HG03378 (cell line): ENCODE measurements around the gene RHOA.
"Not testable (repeated sequence)": the region's sequence is repeated elsewhere in the genome, so short reads cannot be mapped to it uniquely, and the experiment has no call there.

Source experiments
- ATAC-seq: cut with Tn5 transposase; IDR thresholded peaks from one replicate; pipeline ENCODE4 v1.9.1; 2021; ENCODE audit warnings: mild to moderate bottlenecking, moderate library complexity; ENCODE audit not compliant: unreplicated experiment

Gene RHOA

DNA sequence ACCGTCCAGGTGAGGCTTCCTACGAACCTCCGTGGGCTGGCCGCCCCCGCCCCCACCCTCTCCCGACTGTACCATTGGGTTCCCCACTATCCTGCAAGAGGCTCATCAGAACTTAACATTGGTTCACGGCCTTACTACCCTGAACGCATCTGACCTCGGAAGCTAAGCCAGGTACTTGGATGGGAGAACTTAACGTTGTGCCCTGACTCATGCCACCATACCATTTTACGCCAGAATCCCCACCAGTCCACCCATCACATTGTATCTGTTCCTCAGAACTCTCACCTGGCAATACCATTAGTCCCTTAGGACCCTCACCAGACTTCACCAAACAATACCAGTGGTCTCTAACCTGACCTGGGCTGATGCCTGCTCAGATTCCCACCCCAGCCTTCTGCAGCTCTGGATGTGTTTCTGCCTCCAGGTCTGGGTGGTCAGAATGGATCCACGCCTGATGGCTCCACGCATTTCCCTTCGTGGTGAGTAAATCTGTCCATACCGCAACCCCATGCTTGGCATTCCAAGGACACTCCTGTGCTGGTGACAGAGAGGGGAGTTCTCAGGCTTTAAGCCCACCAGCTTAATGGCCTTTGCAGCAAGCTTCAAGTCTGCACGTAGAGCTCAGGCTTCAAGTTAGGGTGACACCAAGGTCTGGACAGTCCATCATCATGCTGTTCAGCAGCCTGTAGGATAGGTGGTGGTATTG is 1.0 kb upstream of the RHOA start:
- no peak for ATAC-seq

- peak; percentile 9 for ATAC-seq
Observed at GRCh38 chr3:49411535-49411967, 225 bp downstream of the RHOA start.

DNA sequence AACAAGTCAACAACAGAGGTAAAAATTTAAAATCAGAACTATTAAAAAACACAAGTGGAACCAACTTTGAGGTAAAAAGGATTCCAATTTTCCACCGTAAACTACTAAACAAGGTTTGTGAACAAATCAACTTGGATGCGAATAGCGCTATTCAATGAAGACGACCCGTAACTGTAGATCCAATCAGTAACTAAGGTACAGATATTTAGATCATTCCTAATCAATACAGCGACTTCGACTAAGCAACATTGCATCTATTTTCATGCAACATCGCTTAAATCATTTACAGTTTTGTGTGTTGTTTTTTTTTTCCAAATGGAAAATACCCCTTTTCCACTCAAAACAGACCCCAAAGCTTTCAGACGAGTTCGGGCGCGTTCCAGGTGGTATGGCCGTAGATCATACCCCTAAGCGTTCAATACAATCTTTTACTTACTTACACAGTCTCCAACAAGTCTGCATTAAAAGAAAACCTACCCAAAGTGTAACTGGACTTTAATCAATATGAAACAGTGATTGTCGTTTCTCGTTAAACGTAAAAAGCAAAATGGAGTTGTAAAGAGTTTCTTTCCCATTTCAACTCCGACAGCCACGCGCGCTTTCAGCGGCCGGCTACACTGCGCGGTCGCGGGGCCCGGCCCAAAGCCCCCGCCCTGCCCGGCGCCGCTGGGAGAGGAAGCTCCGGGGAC is 786 bp downstream of the RHOA start:
- no peak for ATAC-seq

DNA sequence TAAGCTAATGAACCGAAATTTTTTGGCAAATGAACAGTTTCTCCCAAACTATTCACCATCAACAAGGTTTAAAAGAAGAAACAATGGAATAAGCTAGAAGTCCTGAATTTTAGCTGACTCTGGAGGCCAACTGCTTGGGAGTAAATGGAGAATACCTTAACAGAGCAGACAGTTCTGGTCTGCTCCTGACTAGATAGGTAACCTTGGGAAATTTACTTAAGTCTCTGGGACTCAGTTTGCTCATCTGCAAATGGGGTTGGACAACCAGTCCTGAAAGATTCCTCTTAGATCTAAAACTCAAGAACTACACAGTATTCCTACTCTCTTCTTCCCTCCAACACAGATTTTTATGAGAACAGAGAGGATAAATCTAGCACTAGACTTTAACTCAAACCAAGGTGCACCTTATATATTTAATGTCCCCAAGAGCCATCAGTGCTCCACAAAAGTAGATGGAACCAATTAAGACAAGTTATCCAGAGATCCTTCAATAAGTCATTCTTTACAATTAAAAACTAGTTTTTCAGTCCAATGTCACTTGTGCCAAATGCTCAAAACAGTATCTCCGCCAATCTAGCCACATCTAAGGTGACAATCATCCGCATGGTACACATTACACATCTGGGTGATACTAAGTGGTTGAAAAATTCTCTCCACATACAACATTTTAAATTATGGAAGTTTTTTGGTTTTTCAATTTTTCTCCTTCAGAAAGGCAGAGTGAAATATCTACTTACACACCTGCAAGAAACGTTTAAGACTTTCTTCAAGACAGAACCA is 1.5 kb downstream of the RHOA start:
- ATAC-seq: no peak

DNA sequence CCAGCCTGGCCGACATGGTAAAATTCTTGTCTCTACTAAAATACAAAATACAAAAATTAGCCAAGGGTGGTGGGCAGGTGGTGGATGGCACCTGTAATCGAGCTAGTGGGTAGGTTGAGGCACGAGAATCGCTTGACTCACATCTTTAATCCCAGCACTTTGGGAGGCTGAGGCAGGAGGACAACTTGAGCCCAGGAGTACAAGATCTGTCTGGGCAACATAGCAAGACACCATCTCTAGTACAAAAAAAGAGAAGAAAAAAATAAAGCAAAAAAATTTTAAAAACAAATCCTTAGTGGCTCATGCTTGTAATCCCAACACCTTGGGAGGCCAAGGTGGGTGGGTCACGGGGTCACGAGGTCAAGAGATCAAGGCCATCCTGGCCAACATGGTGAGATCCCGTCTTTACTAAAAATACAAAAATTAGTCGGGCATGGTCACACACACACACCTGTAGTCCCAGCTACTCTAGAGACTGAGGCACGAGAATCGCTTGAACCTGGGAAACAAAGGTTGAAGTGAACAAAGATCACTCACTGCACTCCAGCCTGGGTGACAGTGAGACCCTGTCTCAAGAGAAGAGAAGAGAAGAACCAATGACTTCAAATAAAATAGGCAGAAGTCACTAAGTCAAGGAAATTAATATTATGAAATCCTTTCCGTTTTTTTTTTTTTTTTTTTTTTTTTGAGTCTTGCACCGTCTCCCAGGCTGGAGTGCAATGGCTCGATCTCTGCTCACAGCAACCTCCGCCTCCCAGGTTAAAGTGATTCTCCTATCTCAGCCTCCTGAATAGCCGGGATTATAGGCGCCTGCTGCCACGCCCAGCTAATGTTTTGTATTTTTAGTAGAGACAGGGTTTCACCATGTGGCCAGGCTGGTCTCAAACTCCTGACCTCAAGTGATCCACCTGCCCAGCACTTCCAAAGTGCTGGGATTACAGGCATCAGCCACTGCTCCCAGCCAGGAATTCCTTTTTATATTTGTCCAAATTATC is 4.9 kb downstream of the RHOA start:
- ATAC-seq: no peak

DNA sequence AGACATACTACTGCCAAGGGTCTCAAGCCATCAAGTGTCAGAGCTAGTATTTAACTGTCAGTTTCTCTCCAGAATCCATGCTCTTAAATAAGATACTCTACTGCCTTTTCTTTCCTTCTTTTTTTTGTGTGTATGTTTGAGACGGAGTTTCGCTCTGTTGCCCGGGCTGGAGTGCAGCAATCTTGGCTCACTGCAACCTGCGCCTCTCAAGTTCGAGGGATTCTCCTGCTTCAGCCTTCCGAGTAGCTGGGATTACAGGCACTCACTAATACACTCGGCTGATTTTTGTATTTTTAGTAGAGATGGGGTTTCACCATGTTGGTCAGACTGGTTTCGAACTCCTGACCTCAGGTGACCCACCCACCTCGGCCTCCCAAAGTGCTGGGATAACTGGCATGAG is 6.2 kb downstream of the RHOA start:
- not testable (repeated sequence) for ATAC-seq

DNA sequence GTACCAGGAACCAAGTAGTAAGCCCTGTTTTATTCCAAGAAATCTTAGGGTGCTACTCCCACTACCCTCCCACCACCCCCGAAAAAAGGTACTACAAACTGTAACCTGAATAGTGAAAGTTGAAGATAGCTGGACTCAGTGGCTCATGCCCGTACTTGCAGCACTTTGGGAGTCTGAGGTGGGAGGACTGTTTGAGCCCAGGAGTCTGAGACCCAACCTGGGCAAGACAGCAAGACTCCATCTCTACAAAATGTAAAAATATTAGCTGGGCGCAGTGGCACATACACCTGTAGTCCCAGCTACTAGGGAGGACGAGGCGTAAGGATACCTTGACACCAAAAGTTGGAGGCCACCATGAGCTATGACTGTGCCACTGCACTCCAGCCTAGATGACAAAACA is 7.9 kb downstream of the RHOA start:
- ATAC-seq: no peak

DNA sequence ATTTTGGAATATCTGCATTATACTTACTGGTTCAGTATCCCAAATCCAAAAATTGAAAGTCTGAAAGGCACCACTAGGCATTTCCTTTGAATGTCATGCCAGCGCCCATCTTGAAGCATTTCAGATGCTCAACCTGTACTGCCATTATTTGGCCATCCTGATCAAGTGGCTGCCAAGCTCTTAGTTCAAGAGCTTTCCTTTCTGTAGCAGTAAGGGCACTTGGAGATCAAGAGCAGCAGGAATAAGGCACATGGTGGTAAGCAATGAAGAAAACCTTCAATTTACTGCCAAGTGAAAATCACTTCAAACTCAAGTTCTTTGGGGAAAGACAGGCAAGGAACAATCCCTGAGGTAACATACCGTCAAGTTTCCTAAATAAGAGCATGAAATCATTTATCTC is 10.0 kb downstream of the RHOA start:
- ATAC-seq: no peak

GRCh38 chr3:49399461-49399860 is 12.3 kb downstream of the RHOA start:
- no peak for ATAC-seq

DNA sequence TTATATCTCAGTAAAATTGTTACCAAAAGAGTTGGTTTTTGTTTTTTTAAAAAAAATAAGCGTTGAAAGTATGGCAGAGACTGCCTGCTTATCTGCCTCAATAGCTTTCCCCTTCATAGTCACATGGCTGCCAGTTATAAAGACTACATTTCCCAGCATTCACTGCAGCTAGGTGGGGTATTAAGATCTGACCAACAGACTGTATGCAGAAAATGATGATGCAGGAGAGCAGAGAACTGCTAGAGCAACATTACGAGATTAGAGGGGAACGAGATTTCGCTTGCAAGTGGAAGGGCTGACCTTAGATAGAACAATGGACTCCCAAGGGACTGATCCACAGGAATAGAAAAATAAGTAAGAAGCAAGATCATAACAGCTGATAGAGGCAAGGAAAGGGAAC is 14.3 kb downstream of the RHOA start:
- ATAC-seq: no peak

- ATAC-seq: not testable (repeated sequence)
Observed at GRCh38 chr3:49391310-49391709, 20.5 kb downstream of the RHOA start.

- no peak for ATAC-seq
Observed at GRCh38 chr3:49389297-49389696, 22.5 kb downstream of the RHOA start.

- no peak for ATAC-seq
Observed at GRCh38 chr3:49388289-49388820, 23.4 kb downstream of the RHOA start.

GRCh38 chr3:49387721-49388120 is 24.1 kb downstream of the RHOA start:
- no peak for ATAC-seq

DNA sequence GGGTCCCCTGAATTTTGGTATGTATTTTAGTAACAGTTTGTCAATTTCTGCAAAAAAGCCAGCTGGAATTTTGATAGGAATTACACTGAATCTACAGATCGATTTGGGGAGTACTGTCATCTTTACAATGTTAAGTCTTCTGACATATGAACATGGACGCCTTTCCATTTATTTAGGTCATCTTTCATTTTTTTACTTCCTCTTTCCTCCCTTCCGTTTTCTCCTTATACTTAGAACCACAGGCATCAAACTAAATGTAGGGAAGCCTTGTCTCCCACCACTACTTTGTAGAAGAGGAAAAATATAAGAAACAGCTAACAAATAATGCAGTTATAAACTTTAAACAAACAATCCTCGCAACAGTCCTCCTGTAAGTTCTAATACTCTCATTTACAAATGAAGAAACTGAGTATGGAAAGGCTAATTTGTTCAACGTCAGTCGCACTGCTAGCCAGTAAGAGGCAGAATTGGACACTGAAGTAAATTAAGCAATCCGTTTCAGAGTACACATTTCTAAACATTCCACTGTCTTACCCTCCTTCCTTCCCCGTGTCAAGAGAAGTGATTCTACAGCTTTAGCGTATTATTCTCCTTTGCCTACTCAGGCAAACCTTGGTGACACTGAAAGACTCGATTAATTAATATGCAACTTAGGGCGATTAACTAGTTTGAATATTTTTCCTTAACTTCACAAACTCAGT is 25.6 kb downstream of the RHOA start:
- no peak for ATAC-seq

- no peak for ATAC-seq
Observed at GRCh38 chr3:49385617-49386016, 26.2 kb downstream of the RHOA start.

DNA sequence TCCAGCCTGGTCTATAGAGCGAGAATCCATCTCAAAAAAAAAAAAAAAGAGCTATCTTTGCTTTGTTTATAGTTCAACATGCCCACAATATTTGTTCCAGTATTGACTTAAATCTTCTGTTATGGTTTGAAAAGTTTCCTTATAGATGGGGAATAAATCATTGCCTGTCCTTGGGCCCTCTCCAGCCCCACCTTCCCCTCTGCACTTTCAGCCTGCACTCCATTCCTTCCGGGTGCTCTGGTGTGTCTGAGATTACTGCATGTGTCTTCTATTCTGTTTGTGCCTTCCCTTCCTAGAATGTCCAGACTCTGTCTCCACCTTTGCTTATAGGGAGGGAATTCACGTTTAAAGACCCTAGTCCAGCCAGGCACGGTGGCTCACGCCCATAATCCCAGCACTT is 28.4 kb downstream of the RHOA start:
- ATAC-seq: no peak

DNA sequence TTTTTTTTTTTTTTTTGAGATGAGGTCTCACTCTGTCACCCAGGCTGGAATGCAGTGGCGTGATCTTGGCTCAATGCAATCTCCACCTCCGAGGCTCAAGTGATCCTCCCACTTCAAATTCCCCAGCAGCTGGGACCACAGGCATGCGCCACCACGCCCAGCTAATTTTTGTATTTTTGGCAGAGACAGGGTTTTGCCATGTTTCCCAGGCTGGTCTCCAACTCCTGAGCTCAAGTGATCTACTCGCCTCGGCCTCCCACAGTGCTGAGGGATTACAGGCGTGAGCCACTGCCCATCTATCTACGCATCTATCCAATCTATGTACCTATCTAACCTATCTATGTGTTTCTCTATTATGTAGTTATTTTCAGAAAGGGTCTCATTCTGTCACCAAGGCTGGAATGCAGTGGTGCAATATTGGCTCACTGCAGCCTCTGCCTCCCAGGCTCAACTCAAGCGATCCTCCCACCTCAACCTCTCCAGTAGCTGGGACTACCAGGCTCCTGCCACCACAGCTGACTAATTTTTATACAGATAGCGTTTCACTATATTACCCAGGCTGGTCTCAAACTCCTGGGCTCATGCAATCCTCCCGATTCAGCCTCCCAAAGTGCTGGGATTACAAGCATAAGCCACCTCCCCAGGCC is 33.4 kb downstream of the RHOA start:
- no peak for ATAC-seq

GRCh38 chr3:49377483-49377882 is 34.3 kb downstream of the RHOA start:
- ATAC-seq: no peak
